ENCODE measurements around the gene NT5C2.
A peak's percentile ranks its signal among the peaks of the same experiment; 100 is the strongest.
"Not testable (repeated sequence)": the region's sequence is repeated elsewhere in the genome, so short reads cannot be mapped to it uniquely, and the experiment has no call there.

The NT5C2 gene

DNA sequence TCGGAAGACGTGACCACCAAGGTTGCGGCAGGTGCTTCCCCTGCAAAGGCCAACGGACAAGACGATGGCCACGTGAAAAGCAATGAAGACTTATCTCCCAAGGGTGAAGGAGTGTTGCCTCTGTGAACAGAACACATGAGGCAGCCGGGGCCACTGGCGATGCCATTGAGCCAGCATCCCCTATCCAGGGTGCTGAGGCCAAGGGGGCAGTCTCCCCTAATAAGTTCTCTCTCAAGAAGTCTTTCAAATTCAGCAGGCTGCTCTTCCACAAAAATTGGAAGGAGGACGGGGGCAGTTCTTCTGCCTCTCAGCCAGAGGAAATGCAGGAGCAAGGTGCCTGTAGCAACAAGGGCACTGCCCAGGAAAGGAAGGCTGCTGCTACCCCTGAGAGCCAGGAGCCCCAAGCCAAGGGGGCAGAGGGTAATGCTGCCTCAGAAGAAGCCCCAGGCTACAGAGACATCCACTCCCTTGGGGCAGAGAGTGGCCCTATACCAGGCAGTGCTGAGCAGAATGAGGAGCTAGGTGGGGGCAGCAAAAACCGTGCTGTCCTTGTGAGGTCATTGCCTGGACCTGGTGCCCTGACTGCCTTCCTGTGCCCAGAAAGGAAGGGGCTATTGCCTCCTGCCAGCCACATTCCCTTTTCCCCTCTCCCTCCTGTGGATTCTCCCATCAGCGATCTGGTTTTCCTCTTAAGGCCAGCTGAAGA lies 17.3 kb downstream of the NT5C2 start:
- Histone ChIP-seq H3K36me3 (ENCODE audit: control insufficient read depth, insufficient read depth, low read length) (peaks cover 14% of the 10 kb centered on the region), H3K4me3 (ENCODE audit: low read length) (no peak overlapping the region), H3K4me1 (ENCODE audit: control insufficient read depth, insufficient read depth, low read length) (no peaks in the 10 kb centered on the region), H3K27me3 (ENCODE audit: control insufficient read depth, insufficient read depth, low read length) (no peaks in the 10 kb centered on the region), H3K27ac (ENCODE audit: low read depth, low read length) (no peak overlapping the region), H3K9ac (ENCODE audit: low read length) (no peak overlapping the region)

DNA sequence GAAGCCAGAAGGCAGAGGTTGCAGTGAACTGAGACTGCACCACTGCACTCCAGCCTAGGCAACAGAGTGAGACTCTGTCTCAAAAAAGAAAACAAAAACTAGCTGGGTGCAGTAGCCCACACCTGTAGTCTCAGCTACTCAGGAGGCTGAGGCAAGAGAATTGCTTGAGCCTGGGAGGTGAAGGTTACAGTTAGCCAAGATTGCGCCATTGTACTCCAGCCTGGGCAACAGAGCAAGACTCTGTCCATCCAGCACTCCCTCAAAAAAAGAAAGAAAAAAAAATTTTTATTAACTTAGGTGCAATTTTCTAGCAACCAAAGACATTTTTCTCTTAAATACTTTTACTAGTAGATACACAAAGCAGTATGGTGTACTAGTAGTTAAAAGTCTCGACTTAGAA lies 18.7 kb downstream of the NT5C2 start:
- not testable (repeated sequence) for H3K9ac ChIP-seq (ENCODE audit: low read length); H3K4me1 ChIP-seq (ENCODE audit: control insufficient read depth, insufficient read depth, low read length); H3K4me3 ChIP-seq (ENCODE audit: low read length); H3K27me3 ChIP-seq (ENCODE audit: control insufficient read depth, insufficient read depth, low read length); H3K27ac ChIP-seq (ENCODE audit: low read depth, low read length)
- peaks cover 15% of the 10 kb centered on the region for H3K36me3 ChIP-seq (ENCODE audit: control insufficient read depth, insufficient read depth, low read length)

DNA sequence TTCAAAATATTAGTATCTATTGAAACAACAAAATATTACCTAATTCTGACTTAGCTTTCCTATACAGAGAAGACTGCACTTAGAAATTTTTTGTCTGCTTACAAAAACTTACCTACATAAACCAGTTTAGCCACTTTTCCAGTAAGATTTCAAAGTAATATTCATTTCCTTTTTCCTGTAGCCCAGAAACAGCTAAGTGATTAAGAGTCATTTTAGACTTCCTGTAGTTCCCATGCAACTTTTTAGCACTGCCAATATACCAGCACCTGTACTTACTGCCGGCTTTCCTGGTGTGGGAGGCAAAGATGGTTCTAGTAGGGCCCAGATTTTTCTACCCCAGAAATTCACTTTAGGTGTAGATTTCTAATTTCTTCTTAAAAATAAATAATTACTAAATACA lies 21.8 kb downstream of the NT5C2 start:
- H3K27me3 ChIP-seq (ENCODE audit: control insufficient read depth, insufficient read depth, low read length): no peaks in the 10 kb centered on the region
- no peaks in the 10 kb centered on the region for H3K4me1 ChIP-seq (ENCODE audit: control insufficient read depth, insufficient read depth, low read length)
- peaks cover 7% of the 10 kb centered on the region for H3K36me3 ChIP-seq (ENCODE audit: control insufficient read depth, insufficient read depth, low read length)
- H3K4me3 ChIP-seq (ENCODE audit: low read length): no peak overlapping the region
- no peak overlapping the region for H3K27ac ChIP-seq (ENCODE audit: low read depth, low read length)
- no peak overlapping the region for H3K9ac ChIP-seq (ENCODE audit: low read length)

DNA sequence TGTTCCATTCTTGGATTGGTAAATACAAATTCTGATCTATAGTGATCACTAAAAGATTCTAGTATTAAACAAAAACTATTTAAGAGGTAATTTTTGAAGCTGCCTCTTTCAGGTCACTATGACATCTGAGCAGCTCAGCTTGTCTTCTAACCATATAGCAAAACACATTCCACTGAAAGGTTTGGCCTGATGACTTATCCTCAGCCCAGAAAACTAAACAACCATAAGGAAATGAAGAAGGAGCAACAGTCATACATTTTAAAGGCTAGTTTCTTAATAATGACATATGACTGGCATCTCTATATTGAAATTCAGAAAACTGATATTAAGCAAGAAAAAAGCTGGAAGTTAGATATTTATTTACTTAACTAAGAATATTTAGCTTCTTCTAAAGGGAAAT lies 24.6 kb downstream of the NT5C2 start:
- Histone ChIP-seq H3K27me3 (ENCODE audit: control insufficient read depth, insufficient read depth, low read length) (no peaks in the 10 kb centered on the region), H3K4me1 (ENCODE audit: control insufficient read depth, insufficient read depth, low read length) (no peaks in the 10 kb centered on the region), H3K36me3 (ENCODE audit: control insufficient read depth, insufficient read depth, low read length) (peaks cover 7% of the 10 kb centered on the region)

DNA sequence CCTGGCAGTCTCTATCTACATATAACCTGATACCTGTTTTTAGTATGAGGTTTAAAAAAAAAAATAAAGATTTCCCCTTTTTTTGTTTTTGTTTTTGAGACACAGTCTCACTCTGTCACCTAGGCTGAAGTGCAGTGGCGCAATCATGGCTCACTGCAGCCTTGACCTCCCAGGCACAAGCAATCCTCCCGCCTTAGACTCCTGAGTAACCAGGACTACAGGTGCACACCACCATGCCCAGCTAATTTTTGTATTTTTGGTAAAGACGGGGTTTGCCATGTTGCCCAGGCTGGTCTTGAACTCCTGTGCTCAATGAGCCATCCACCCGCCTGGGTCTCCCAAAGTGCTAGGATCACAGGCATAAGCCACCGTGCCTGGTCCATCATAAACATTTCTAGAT lies 25.5 kb downstream of the NT5C2 start:
- H3K36me3 ChIP-seq (ENCODE audit: control insufficient read depth, insufficient read depth, low read length): not testable (repeated sequence)

More for the DNA sequence above, 24.6 kb downstream of the NT5C2 start:
- Histone ChIP-seq H3K4me3 (ENCODE audit: low read length) (no peak overlapping the region), H3K9ac (ENCODE audit: low read length) (no peak overlapping the region), H3K27ac (ENCODE audit: low read depth, low read length) (no peak overlapping the region)

DNA sequence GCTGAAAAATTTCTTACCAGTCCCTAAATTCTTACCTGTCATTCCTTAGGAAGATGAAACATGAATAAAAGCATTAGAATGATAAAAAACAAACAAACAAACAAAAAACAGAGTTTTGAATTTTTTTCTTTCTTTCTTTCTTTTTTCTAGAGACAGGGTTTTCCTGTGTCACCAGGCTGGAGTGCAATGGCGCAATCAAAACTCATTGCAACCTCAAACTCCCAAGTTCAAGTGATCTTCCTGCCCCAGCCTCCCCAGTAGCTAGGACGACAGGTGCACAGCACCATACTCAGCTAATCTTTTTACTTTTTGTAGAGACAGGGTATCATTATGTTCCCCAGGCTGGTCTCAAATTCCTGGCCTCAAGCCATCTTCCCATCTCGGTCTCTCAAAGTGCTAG lies 26.5 kb downstream of the NT5C2 start:
- peaks cover 3% of the 10 kb centered on the region for H3K36me3 ChIP-seq (ENCODE audit: control insufficient read depth, insufficient read depth, low read length)
- H3K4me1 ChIP-seq (ENCODE audit: control insufficient read depth, insufficient read depth, low read length): no peaks in the 10 kb centered on the region
- H3K4me3 ChIP-seq (ENCODE audit: low read length): no peak overlapping the region

More for the DNA sequence above, 25.5 kb downstream of the NT5C2 start:
- H3K4me3 ChIP-seq (ENCODE audit: low read length); H3K27me3 ChIP-seq (ENCODE audit: control insufficient read depth, insufficient read depth, low read length); H3K4me1 ChIP-seq (ENCODE audit: control insufficient read depth, insufficient read depth, low read length); H3K9ac ChIP-seq (ENCODE audit: low read length); H3K27ac ChIP-seq (ENCODE audit: low read depth, low read length): not testable (repeated sequence)

DNA sequence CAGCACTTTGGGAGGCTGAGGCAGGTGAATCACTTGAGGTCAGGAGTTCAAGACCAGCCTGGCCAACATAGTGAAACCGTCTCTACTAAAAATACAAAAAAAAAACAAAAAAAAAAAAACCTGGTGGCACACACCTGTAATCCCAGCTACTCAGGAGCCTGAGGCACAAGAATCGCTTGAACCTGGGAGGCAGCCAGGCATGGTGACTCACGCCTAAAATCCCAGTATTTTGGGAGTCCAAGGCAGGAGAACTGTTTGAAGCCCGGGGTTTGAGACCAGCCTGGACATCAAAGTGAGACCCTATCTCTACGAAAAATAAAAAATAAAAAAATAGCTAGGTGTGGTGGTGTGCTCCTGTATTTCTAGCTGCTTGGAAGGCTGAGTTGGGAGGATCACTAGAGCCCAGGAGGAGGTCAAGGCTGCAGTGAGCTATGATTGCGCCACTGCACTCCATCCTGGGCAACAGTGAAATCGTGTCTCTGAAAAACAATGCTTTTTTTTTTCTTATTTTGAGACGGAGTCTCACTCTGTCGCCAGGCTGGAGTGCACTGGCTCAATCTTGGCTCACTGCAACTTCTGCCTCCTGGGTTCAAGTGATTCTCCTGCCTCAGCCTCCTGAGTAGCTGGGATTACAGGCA lies 29.2 kb downstream of the NT5C2 start:
- not testable (repeated sequence) for H3K27me3 ChIP-seq (ENCODE audit: control insufficient read depth, insufficient read depth, low read length); H3K36me3 ChIP-seq (ENCODE audit: control insufficient read depth, insufficient read depth, low read length); H3K4me1 ChIP-seq (ENCODE audit: control insufficient read depth, insufficient read depth, low read length); H3K9ac ChIP-seq (ENCODE audit: low read length); H3K27ac ChIP-seq (ENCODE audit: low read depth, low read length); H3K4me3 ChIP-seq (ENCODE audit: low read length)

More for the DNA sequence above, 26.5 kb downstream of the NT5C2 start:
- no peak overlapping the region for H3K9ac ChIP-seq (ENCODE audit: low read length)
- H3K27ac ChIP-seq (ENCODE audit: low read depth, low read length): no peak overlapping the region
- no peaks in the 10 kb centered on the region for H3K27me3 ChIP-seq (ENCODE audit: control insufficient read depth, insufficient read depth, low read length)

DNA sequence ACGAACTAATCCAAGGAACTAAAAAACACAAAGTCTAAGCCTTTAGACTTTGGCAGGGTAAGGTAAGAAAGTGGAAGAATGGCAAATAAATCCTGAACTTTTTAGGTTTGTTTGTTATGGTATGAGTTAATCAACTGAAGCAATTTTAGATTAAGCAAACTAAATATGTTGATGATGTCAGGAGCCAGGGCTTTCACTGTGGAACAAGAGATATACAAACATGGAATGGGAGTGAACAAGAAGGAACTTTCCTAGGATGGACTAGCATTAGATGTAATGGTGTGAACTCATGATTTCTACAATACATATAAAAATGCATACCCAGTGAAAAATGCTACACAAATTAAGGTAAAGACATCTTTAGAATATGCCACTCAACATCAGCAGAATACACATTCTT lies 35.8 kb downstream of the NT5C2 start:
- H3K27me3 ChIP-seq (ENCODE audit: control insufficient read depth, insufficient read depth, low read length): no peaks in the 10 kb centered on the region
- no peak overlapping the region for H3K27ac ChIP-seq (ENCODE audit: low read depth, low read length)
- no peak overlapping the region for H3K4me3 ChIP-seq (ENCODE audit: low read length)
- peaks cover 14% of the 10 kb centered on the region for H3K4me1 ChIP-seq (ENCODE audit: control insufficient read depth, insufficient read depth, low read length)
- no peaks in the 10 kb centered on the region for H3K36me3 ChIP-seq (ENCODE audit: control insufficient read depth, insufficient read depth, low read length)
- H3K9ac ChIP-seq (ENCODE audit: low read length): no peak overlapping the region

DNA sequence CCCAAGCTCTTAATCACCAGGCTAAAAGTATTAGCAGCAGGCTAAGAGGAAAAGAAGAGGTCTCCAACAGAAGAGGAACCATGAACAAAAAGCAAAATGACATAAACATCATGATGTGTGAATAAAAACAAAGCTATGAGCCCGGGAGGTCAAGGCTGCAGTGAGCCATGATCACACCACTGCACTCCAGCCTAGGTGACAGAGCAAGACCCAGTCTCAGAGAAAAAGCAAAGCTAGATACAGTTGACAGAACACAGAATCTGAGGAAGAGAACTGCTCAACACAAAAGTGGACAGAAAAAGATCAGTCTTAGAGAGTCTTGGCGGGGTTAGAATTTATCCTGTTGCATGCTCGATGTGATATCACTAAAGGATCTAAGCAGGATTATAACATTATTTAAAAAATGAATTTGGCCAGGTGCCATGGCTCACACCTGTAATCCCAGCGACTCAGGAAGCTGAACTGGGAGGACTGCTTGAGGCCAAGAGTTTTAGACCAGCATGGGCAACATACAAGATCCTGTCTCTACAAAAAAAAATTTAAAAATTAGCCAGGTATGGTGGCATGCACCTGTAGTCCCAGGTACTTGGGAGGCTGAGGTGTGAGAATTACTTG lies 37.5 kb downstream of the NT5C2 start:
- Histone ChIP-seq H3K4me1 (ENCODE audit: control insufficient read depth, insufficient read depth, low read length) (peaks cover 16% of the 10 kb centered on the region), H3K27ac (ENCODE audit: low read depth, low read length) (no peak overlapping the region), H3K36me3 (ENCODE audit: control insufficient read depth, insufficient read depth, low read length) (no peaks in the 10 kb centered on the region), H3K4me3 (ENCODE audit: low read length) (no peak overlapping the region), H3K9ac (ENCODE audit: low read length) (no peak overlapping the region), H3K27me3 (ENCODE audit: control insufficient read depth, insufficient read depth, low read length) (no peaks in the 10 kb centered on the region)

DNA sequence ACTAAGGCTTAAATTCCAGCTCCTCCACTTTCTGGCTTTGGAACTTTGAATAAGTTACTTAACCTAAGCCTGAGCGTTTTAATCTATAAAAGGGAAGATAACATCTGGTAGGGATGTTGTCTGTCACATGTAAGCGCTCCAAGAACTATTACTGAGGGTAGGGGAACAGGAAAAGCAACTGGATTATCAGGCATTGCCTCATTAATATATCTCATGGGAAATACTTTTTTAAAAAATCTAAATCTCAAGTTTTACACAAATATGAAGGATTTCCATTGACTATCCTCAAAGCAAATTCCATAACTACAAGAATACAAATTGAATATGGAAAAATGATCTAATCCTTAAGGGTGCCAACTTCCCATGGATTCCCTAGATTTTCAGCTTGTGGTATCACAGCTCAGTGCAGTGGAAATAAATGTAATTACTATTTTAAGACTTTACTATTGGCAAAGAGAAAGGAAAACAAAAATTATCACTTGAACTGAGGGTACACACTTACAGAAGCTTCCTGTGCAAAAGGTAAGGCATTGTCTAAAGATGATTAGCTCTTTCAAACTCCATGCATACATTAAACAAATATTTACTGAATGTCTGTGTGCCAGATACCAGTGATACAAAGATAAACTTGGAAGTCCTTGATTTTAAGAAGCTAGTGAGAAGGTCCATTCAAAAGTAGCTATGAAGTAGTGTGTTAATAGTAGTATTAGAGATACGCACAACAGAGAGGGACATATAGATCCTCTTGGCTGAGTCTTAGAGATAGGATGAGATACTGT lies 38.4 kb downstream of the NT5C2 start:
- Histone ChIP-seq H3K4me3 (ENCODE audit: low read length) (no peak overlapping the region), H3K36me3 (ENCODE audit: control insufficient read depth, insufficient read depth, low read length) (no peaks in the 10 kb centered on the region), H3K27me3 (ENCODE audit: control insufficient read depth, insufficient read depth, low read length) (no peaks in the 10 kb centered on the region), H3K4me1 (ENCODE audit: control insufficient read depth, insufficient read depth, low read length) (peaks cover 16% of the 10 kb centered on the region), H3K9ac (ENCODE audit: low read length) (no peak overlapping the region), H3K27ac (ENCODE audit: low read depth, low read length) (no peak overlapping the region)

DNA sequence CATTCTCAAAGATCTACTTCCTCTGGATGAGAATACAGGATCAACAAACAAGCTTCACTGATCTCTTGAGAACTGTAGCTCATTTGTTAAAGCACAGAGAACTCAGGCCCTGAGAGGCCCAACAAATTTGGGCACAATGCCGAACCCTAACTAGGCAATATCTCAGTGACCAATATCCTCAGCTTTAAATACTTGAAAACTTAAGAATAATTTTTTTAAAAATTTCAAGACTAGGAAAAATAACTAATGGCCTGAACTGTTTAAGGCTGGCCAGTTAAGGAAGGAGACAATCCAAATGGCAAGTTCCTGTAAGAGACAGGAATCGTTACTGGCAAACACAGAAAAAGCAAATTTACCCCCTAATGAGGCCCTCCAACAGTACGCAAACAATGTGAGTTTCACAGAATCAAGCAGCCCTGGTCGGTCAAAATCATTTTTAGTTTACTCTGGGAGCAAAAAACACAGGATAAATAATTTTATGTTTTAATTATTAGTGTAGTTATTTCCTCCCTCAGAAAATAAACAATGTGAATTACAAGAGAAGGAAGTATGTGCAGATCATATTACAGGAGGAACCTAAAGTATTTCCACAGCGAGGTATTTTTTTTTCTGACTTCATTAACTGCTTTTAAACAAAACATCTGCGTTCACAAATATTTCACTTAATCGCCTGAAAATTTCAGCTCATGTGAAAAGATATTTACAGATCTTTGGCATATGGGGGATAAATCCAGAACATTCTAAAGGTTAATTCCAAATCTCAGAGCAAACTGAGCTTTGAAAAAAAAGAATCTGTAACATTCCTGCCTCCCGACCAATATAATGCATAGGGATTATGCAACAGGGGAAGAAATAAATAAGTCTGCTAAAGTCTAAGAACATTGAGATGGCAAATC lies 39.5 kb downstream of the NT5C2 start:
- H3K36me3 ChIP-seq (ENCODE audit: control insufficient read depth, insufficient read depth, low read length): no peaks in the 10 kb centered on the region
- peak overlapping the region; percentile 17 for H3K27ac ChIP-seq (ENCODE audit: low read depth, low read length)
- no peak overlapping the region for H3K4me3 ChIP-seq (ENCODE audit: low read length)
- H3K4me1 ChIP-seq (ENCODE audit: control insufficient read depth, insufficient read depth, low read length): peaks cover 16% of the 10 kb centered on the region
- no peak overlapping the region for H3K9ac ChIP-seq (ENCODE audit: low read length)
- H3K27me3 ChIP-seq (ENCODE audit: control insufficient read depth, insufficient read depth, low read length): no peaks in the 10 kb centered on the region

All from rectal smooth muscle tissue (tissue), 1 donor.